Vagina (tissue), 2 donors: Measurements from ENCODE around the gene ABCB7. TPM values are rescaled to one million over a fixed set of nuclear protein-coding genes. Genes with fewer than 3 reads are reported as not detected.

Experiments used
- DNase-seq, 2 donors: peaks; one replicate each; pipeline ENCODE4 v3.0.0-alpha.2; 2017; ENCODE audit errors: extremely low spot score in 2 of 2
- H3K27ac ChIP-seq: fragments of 200-600 bp; sonication (generic); one replicate; pipeline ENCODE4 v1.5.1; 2019
- H3K27me3 ChIP-seq: fragments of 200-600 bp; sonication (generic); one replicate; pipeline ENCODE4 v1.5.1; 2019
- H3K36me3 ChIP-seq, 2 donors: fragments of 200-600 bp; sonication (generic); one replicate each; pipeline ENCODE4 v1.5.1; 2017 to 2019
- H3K4me1 ChIP-seq: fragments of 200-600 bp; sonication (generic); one replicate; pipeline ENCODE4 v1.5.1; 2019
- H3K4me3 ChIP-seq, 2 donors: fragments of 200-600 bp; sonication (generic); 1 replicate in 1 of 2; 2 replicates in 1 of 2; pipeline ENCODE4 v1.5.1; 2016 to 2019
- H3K9me3 ChIP-seq: fragments of 200-600 bp; sonication (generic); one replicate; pipeline ENCODE4 v1.5.1; 2019
- POLR2A ChIP-seq, 2 donors: fragments of 450-650 bp; IDR thresholded peaks; one replicate each; pipeline ENCODE4 v1.6.1; 2017; ENCODE audit warnings: antibody characterized with exemption in 2 of 2, mild to moderate bottlenecking in 2 of 2, moderate library complexity in 2 of 2
- POLR2AphosphoS5 ChIP-seq, 2 donors: sonication (generic); formaldehyde crosslinking; IDR thresholded peaks; one replicate each; pipeline ENCODE4 v1.9.0; 2017; ENCODE audit warnings: antibody characterized with exemption in 2 of 2, mild to moderate bottlenecking in 2 of 2, low read depth in 1 of 2; ENCODE audit not compliant: insufficient read depth in 1 of 2
- intact Hi-C: fragments of 100-400 bp; cut with DNase I; formaldehyde crosslinking; loops from one replicate; pipeline ENCODE4 v1.15.1; 2023
- total RNA-seq: library from RNA; depleted of rRNA; stranded (reverse); fragments of >200 nt; gene quantifications from one replicate; pipeline ENCODE4 v1.2.3, GENCODE V29; 2016
- TF ChIP-seq, protein P1 (sequence below), 3 experiments: fragments of 450-650 bp in 2 of 3; fragments of 200-600 bp in 1 of 3; sonication (generic) in 1 of 3; IDR thresholded peaks; one replicate each; pipeline ENCODE4 v1.5.1; 2017 to 2019; ENCODE audit warnings: antibody characterized with exemption in 3 of 3, mild to moderate bottlenecking in 2 of 3, moderate library complexity in 2 of 3

Gene ABCB7
- total RNA-seq, 1 donor from 2014 or later: 77.3 TPM

- no peaks in the 10 kb centered on the region for H3K27me3 ChIP-seq
- intact Hi-C loops: no loop called here
- no peaks in the 10 kb centered on the region for H3K9me3 ChIP-seq
- DNase-seq: no peak
- TF ChIP-seq, protein P1, sequence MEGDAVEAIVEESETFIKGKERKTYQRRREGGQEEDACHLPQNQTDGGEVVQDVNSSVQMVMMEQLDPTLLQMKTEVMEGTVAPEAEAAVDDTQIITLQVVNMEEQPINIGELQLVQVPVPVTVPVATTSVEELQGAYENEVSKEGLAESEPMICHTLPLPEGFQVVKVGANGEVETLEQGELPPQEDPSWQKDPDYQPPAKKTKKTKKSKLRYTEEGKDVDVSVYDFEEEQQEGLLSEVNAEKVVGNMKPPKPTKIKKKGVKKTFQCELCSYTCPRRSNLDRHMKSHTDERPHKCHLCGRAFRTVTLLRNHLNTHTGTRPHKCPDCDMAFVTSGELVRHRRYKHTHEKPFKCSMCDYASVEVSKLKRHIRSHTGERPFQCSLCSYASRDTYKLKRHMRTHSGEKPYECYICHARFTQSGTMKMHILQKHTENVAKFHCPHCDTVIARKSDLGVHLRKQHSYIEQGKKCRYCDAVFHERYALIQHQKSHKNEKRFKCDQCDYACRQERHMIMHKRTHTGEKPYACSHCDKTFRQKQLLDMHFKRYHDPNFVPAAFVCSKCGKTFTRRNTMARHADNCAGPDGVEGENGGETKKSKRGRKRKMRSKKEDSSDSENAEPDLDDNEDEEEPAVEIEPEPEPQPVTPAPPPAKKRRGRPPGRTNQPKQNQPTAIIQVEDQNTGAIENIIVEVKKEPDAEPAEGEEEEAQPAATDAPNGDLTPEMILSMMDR (IDR thresholded peaks at IDR 0.05): no peak
- TF ChIP-seq POLR2AphosphoS5 (IDR thresholded peaks at IDR 0.05; ENCODE audit: insufficient read depth in 1 of 2, low read depth in 1 of 2) (no peak), POLR2A (IDR thresholded peaks at IDR 0.05) (no peak)
- H3K4me3 ChIP-seq: peak overlapping the region; percentile 51 to 61
- H3K4me1 ChIP-seq: peaks cover 13% of the 10 kb centered on the region
- H3K27ac ChIP-seq: peak overlapping the region; percentile 69
- no peaks in the 10 kb centered on the region for H3K36me3 ChIP-seq
Observed at GRCh38 chrX:75156531-75156945, 455 bp upstream of the ABCB7 start.

DNA sequence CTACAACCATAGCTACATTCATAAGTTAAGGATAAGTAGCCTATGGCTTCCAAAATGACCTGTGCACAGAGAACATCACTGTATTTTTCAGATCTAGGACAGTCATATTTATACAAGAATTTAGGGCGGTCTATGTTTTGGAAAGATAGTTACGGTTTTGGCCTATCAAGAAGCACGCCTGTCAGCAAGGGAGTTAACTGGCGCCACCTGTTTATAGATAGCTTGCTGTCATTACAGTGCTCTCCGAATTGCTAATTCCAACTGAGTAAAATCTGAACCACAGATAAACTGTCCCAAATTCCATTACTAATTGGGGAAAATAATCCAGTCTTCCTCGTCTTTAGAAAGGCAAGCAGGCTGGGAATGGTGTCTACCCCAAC lies 646 bp downstream of the ABCB7 start:
- Histone ChIP-seq H3K4me1 (peaks cover 13% of the 10 kb centered on the region), H3K36me3 (no peaks in the 10 kb centered on the region), H3K4me3 (peak overlapping the region; percentile 51 to 61), H3K27ac (peak overlapping the region; percentile 69), H3K9me3 (no peaks in the 10 kb centered on the region), H3K27me3 (no peaks in the 10 kb centered on the region)
- no peak for DNase-seq
- TF ChIP-seq POLR2AphosphoS5 (IDR thresholded peaks at IDR 0.05; ENCODE audit: insufficient read depth in 1 of 2, low read depth in 1 of 2): no peak
- intact Hi-C loops: no loop called here

- no peaks in the 10 kb centered on the region for H3K27me3 ChIP-seq
- no peaks in the 10 kb centered on the region for H3K9me3 ChIP-seq
- intact Hi-C loops: no loop called here
- TF ChIP-seq, protein P1 (IDR thresholded peaks at IDR 0.05): no peak
- peaks cover 13% of the 10 kb centered on the region for H3K4me1 ChIP-seq
- no peak overlapping the region for H3K27ac ChIP-seq
- H3K36me3 ChIP-seq: no peaks in the 10 kb centered on the region
- DNase-seq: no peak
- H3K4me3 ChIP-seq: no peak overlapping the region
Observed at GRCh38 chrX:75154871-75155270, 1.2 kb downstream of the ABCB7 start.

GRCh38 chrX:75151827-75152592 lies 4.1 kb downstream of the ABCB7 start:
- Histone ChIP-seq H3K27ac (no peak overlapping the region), H3K36me3 (no peaks in the 10 kb centered on the region), H3K4me3 (no peak overlapping the region), H3K27me3 (no peaks in the 10 kb centered on the region), H3K9me3 (no peaks in the 10 kb centered on the region), H3K4me1 (peaks cover 13% of the 10 kb centered on the region)
- TF ChIP-seq, protein P1 (IDR thresholded peaks at IDR 0.05): no peak
- TF ChIP-seq POLR2AphosphoS5 (IDR thresholded peaks at IDR 0.05; ENCODE audit: insufficient read depth in 1 of 2, low read depth in 1 of 2) (no peak), POLR2A (IDR thresholded peaks at IDR 0.05) (no peak)
- DNase-seq: no peak
- intact Hi-C loops: no loop called here

GRCh38 chrX:75149654-75150053 lies 6.4 kb downstream of the ABCB7 start:
- no peaks in the 10 kb centered on the region for H3K36me3 ChIP-seq
- no peak overlapping the region for H3K4me3 ChIP-seq
- H3K27me3 ChIP-seq: no peaks in the 10 kb centered on the region
- H3K9me3 ChIP-seq: no peaks in the 10 kb centered on the region
- TF ChIP-seq, protein P1 (IDR thresholded peaks at IDR 0.05): no peak
- TF ChIP-seq POLR2A (IDR thresholded peaks at IDR 0.05) (no peak), POLR2AphosphoS5 (IDR thresholded peaks at IDR 0.05; ENCODE audit: insufficient read depth in 1 of 2, low read depth in 1 of 2) (no peak)
- H3K4me1 ChIP-seq: peaks cover 9% of the 10 kb centered on the region
- H3K27ac ChIP-seq: no peak overlapping the region
- no peak for DNase-seq
- intact Hi-C loops: no loop called here
